ENCODE measurements around the gene TMX1. TPM values are rescaled to one million over a fixed set of nuclear protein-coding genes. Genes with fewer than 3 reads are reported as not detected.

Gene TMX1
- total RNA-seq, 1 donor from 2014 or later, result 31.1 TPM

DNA sequence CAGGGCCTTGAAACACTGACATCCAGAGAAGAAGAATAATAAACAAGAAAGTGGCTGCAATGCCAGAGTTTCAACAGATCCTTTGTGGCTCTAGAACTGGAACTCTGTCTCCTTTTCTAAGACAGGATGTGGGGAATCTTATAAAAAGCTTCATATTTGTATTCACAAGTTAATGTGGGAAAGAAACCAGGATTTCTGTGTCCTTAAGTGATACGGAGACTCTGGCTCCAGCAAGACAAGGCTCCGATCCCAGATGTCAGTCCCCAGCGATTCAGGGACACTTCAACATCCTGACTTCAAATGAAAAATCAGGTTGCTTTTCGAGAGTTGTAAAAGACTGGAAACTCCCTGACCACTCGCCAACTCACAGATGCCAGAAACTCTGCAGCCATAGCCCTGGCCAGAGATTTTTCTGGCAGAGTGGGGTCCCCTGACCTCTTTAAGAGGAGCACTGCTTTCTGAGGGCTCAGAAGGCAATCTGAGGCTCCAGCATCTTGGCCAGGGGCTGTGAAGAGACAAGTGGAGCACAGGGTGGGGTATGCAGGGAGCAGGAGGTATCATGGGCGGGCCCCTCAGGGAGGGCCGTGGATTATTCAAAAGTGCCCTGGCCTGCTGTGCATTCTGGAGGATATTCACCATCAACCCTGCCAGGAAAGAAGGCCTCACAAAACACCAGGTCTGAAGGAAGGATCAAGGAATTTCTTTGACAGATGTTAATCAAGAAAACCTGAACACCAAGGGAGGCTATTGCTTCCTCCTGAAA, 53.3 kb downstream of the TMX1 start:
- DNase-seq (ENCODE audit: low spot score), result no peak

DNA sequence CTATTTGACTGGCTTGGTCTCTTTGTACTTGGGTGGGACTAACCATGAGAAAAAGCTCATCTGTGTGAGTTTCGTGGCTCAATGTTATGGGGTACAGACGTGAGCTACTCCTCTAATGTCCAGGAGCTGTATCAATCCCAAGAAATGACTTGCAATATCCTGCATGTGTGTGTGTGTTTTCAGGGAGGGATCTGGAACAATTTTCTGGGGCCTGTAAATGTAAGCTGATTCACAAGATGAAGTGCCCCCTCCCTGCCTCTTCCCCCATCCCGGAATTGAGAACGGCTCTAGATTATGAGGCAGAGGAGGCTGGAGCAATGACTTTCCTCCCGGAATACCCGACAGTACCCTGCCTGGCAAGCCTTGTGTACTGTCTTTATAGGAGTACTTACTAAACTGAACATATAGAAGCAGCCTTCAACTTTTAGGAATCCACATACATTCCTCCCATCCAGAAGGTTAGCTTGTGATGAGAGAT, 53.9 kb downstream of the TMX1 start:
- DNase-seq (ENCODE audit: low spot score), result no peak

DNA sequence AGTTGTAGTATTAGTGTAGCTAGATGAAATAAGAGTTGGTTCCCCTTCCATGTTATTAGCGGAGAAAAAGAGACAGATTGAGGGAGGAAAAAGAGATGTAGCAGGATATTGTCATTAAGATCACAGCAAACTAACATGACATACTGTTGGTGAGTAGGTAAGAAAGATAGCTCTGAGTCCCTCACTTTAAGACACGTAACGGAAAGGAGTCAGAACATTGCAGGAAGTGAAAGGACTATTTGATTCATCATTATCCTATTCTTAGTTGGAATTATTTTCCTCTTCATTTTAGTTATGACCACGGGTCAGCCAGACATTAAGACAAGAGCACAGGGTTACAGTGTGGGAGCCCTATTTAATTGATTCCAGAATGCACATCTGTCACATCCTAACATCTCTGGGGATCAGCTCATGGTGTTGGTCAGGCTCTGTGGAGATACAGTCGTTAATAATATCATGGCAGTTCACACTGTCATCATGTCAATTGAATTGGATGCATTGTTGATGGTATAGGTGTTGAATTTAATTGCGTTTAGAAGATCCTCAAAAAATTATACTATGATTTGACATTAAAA, 55.0 kb downstream of the TMX1 start:
- DNase-seq (ENCODE audit: low spot score), result no peak

DNA sequence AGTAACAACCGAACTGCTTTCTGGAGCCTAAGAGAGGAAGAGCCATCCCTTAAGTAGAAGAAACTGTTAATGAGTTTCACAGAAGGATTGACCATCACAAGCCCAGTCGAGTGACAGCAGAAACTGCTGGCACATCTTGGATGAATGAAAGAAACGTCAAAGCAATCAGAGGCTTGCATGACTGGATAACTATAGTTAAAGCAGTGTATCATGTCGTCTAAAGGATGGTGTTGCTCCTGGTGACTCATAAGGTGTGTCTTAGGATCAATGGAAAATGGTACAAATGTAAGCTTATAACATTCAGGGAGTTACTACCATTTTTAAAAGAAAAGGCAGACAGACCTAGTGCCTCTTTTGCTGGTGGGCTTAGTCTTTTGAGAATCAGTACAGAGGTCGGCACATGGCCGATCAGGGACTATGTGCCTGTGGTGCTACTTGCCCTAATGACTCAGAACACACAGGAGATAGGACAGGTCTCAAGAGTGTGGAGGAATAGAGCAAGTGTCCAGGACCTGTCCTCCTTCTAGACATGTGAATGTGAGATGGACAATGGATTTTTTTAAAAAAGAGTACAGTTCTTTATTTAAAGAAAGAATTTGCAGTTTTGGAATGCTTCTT, 55.7 kb downstream of the TMX1 start:
- no peak for DNase-seq (ENCODE audit: low spot score)

DNA sequence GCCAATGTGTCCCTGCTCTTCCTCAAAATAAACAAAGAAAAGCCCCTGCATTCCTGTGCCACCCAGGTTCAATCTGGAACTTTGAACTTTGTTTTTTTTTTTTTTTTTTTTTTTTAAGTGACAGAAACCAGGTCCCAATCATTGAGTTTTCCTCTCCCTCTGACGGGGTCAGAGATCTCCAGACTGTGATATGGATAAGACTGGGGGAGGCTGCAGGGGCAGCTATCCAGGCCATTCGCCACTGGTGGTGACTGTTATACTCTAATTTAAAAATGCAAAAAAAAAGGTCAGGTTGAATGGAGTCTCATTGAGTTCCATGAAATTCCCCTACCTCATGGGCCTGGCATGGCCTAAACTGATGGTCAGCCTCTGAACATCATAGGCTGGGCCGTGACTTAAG, 57.0 kb downstream of the TMX1 start:
- DNase-seq (ENCODE audit: low spot score), result no peak

DNA sequence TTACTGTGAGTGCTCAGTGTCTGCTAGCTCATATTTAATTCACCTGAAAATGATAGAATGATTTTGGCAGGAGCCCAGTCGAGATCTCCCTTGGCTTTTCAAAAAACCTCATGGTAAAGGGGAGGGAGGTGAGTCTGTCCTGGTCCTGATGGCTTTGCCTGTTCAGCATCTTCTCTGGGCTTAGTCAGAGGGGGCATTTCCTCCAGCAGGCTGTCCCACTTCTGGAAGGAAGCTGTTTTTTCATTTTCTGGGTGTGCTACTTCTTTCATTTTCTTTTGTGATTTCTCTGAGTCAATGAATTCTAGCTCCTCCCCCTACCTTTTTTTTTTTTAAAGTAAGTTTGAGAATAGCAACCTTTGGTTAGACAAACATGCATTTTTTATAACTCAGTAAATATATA, 58.8 kb downstream of the TMX1 start:
- DNase-seq (ENCODE audit: low spot score), result no peak

DNA sequence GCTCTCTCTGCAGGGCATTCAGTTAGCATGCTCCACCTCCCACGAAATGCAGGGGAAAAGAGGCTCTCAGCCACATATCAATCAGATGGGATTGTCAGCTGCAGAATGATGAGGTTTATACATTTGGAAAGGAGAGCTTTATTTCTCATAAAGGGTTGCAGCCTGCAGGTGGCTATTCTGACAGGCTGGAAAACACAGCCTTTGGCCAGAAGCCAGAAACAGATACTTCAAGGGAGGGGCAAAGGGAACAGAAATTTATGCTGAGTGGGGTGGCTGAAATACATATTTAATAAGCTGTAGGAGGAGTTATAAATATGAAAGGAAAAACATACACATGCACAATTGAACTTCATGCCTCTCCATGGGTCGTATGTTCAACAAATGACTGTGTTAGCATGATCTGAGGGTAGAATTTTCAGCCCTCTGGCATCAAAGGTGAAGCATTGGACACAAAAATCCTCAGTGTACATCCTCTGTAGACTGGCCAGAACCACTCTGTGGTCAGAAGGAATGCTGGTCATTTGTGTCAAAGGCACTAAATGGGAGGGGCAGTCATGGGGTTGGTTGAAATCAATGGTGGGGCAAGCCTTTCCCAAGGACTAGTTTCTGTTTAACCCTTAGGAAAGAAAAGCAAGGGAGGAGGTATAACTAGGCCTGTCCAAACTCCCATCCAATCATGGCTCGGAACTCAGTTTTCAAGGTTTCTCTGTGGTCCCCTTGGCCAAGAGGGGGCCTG, 62.4 kb downstream of the TMX1 start:
- DNase-seq (ENCODE audit: low spot score), result no peak

DNA sequence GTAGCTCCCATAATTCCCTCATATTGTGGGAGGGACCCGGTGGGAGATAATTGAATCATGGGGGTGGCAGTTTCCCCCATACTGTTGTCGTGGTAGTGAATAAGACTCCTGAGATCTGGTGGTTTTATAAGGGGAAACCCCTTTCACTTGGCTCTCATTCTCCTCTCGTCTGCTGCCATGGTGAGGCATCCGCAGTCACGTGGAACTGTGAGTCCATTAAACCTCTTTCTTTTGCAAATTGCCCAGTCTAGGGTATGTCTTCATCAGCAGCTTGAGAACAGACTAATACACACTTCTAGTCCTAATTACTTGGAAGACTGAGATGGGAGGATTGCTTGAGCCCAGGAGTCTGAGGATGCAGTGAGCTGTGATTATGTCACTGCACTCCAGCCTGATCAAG, 64.4 kb downstream of the TMX1 start:
- DNase-seq (ENCODE audit: low spot score), result no peak

DNA sequence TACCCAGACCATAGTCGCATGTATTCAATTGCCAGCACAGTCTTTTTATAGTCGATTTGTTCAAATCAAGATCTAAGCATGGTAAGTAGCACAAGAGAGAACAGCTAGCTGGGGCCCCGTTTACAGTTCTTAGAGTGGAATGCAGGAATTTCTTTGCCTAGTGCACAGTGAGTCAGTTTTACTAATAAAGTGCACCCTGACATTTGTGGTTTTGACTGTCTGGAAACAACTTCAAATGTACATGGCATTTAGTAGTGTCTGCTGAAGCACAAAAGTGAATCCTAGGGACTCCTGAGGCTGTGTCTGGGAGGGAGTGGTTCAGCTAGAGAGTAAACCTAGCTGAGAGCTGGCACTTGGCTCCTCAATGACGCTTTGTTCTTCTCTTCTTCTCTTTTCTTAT, 64.9 kb downstream of the TMX1 start:
- DNase-seq (ENCODE audit: low spot score), result no peak

DNA sequence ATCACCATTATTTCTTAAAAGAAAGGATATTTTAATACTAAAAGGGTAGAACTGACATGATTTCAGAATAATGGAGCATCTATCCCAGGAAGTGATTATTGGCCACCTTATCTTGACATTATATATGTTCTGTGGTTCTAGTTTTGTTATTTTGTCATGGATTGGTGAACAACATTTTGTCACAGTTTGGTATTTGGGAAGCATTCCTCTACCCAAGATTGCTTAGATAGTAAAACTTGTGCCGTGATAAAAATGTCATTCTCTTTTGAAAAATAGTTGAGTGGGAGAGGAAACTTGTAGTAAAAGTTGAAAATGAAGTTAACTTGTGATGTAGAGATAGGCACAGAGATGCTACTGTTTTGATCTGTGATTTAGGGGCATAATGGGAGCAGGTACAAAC, 65.7 kb downstream of the TMX1 start:
- DNase-seq (ENCODE audit: low spot score), result no peak

Other genes starting within 250 kb of the TMX1 start
- 1.3 TPM for gene TRIM9, start 145.1 kb upstream of the TMX1 start, total RNA-seq